GM12878 (cell line): Measurements from ENCODE around the gene ATN1. TPM values are rescaled to one million over a fixed set of nuclear protein-coding genes. Genes with fewer than 3 reads are reported as not detected.
A peak's percentile ranks its signal among the peaks of the same experiment; 100 is the strongest.

Source experiments
- CEBPZ ChIP-seq: fragments of 150-350 bp; IDR thresholded peaks from 2 replicates; pipeline ENCODE4 v1.6.1; 2016; ENCODE audit warnings: low read depth, low read length
- CTCF ChIP-seq, 3 experiments: IDR thresholded peaks in 2 of 3; conservative IDR thresholded peaks in 1 of 3; 2 replicates each; pipeline ENCODE4 v1.5.1; 2011; ENCODE audit warnings: low read depth in 3 of 3, low read length in 3 of 3, mild to moderate bottlenecking in 3 of 3, control low read depth in 2 of 3, moderate library complexity in 2 of 3, inconsistent platforms in 1 of 3, mixed read lengths in 1 of 3; ENCODE audit not compliant: control insufficient read depth in 2 of 3, insufficient read depth in 1 of 3; ENCODE audit errors: extremely low read depth in 1 of 3
- IKZF1 ChIP-seq: fragments of 450-650 bp; conservative IDR thresholded peaks from 2 replicates; pipeline ENCODE4 v1.6.1; 2017; ENCODE audit warnings: antibody characterized with exemption, mild to moderate bottlenecking
- LARP7 ChIP-seq: fragments of 450-650 bp; IDR thresholded peaks from 2 replicates; pipeline ENCODE4 v1.6.1; 2017; ENCODE audit warnings: mild to moderate bottlenecking
- RUNX3 ChIP-seq: IDR thresholded peaks from 2 replicates; pipeline ENCODE4 v1.6.1; 2012; ENCODE audit warnings: low read length, inconsistent platforms
- SP1 ChIP-seq: IDR thresholded peaks from one replicate; pipeline ENCODE4 v1.6.1; 2011; ENCODE audit warnings: low read depth, low read length
- YY1 ChIP-seq: IDR thresholded peaks from 2 replicates; pipeline ENCODE4 v1.6.1; 2011; ENCODE audit warnings: low read depth, mild to moderate bottlenecking, low read length
- ZBTB11 ChIP-seq: fragments of 450-650 bp; formaldehyde crosslinking; IDR thresholded peaks from 2 replicates; pipeline ENCODE4 v1.5.0; 2022; ENCODE audit warnings: mild to moderate bottlenecking, missing genetic modification characterization
- ZZZ3 ChIP-seq: IDR thresholded peaks from 2 replicates; pipeline ENCODE4 v1.6.1; 2011; ENCODE audit warnings: low read depth; ENCODE audit not compliant: control insufficient read depth, insufficient read length
- polyA plus RNA-seq, 11 experiments: library from polyadenylated mRNA; depleted of rRNA in 4 of 11; unstranded in 6 of 11; stranded (reverse) in 5 of 11; fragments of >200 nt; fragmentation: Nextera tagmentation in 4 of 11; fragmentation: Illumina TruSeq in 1 of 11; extraction: Ambion mirVana in 4 of 11; extraction: Trizol in 1 of 11; gene quantifications; 1 replicate in 1 of 11; 2 replicates in 10 of 11; pipeline versions ENCODE4 v1.2.1 to v1.2.3, GENCODE V29; 2011 to 2016; ENCODE audit warnings: inconsistent platforms in 2 of 11, missing spikeins in 2 of 11, low read depth in 1 of 11
- total RNA-seq, 4 experiments: library from RNA; depleted of rRNA in 3 of 4; stranded (reverse); fragments of >200 nt in 3 of 4; fragmentation: Illumina TruSeq in 1 of 4; extraction: Trizol in 1 of 4; gene quantifications; 2 replicates each; pipeline versions ENCODE4 v1.2.1 to v1.2.3, GENCODE V29; 2013 to 2021

ATN1 gene
- total and polyA plus RNA-seq, 10 of the 15 experiments (the other 5 are each of a cell fraction or from before 2014, with no cell fraction given) = 0.08 to 44.5 (median 5.0) TPM

GRCh38 chr12:6946033-6946919 is 18.5 kb downstream of the ATN1 start (continued):
- TF ChIP-seq LARP7 (peak; percentile 28; the same call in 1 of the 2 replicates), CTCF (IDR thresholded peaks at IDR 0.05 in 2 of 3, conservative IDR thresholded peaks at IDR 0.05 in 1 of 3; ENCODE audit: control insufficient read depth in 2 of 3, extremely low read depth in 1 of 3, insufficient read depth in 1 of 3, low read depth in 3 of 3, low read length in 3 of 3) (no peak), CEBPZ (no peak), IKZF1 (peak; percentile 93), ZZZ3 (no peak), SP1 (no peak), ZBTB11 (CRISPR knock-in tag) (no peak), YY1 (no peak), RUNX3 (no peak)
